HT1080 (cell line): ENCODE results near the gene HMBS. TPM values are rescaled to one million over a fixed set of nuclear protein-coding genes. Genes with fewer than 3 reads are reported as not detected.
"Not testable (repeated sequence)": the region's sequence is repeated elsewhere in the genome, so short reads cannot be mapped to it uniquely, and the experiment has no call there.

Experiments
- DNase-seq: peaks from one replicate; pipeline ENCODE4 v3.0.0-alpha.2; 2015; ENCODE audit warnings: low read depth
- total RNA-seq: library from RNA; depleted of rRNA; stranded (reverse); fragments of >200 nt; shearing (Covaris generic); gene quantifications from 2 replicates; pipeline ENCODE4 v1.2.3, GENCODE V29; 2014; rRNA removed

Gene HMBS
- total RNA-seq, 1 experiment from 2014 or later = 9.3 TPM

- no peak for DNase-seq
These were observed 33.5 kb downstream of the HMBS start for GRCh38 chr11:119118227-119118626.

DNA sequence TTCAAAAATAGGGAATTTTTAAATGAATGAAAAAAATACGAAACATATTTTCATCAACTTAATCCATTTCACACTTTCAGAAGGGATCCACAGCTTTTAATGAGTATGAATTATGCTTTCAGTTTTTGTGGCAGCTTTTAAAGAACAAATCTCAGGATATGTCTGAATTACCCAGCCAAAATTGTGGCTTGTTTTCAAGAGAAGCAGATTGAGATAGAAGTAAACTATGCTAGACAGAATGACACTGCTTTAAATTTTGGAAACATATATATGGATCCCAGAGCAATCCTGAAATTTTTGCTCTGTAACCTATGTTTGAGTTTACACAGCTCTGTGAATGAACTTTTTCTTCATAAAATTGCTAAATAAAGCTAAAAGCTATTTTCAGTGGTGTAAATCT, 34.3 kb downstream of the HMBS start:
- DNase-seq = no peak

- peak; percentile 39 for DNase-seq
These were observed 35.9 kb downstream of the HMBS start for GRCh38 chr11:119120639-119121007.

GRCh38 chr11:119121008-119121810, 36.5 kb downstream of the HMBS start, which contains the start of gene HINFP:
Gene HINFP (plus strand): TSS chr11:119121580. CDS start chr11:119126945, 5,365 bp downstream.
- DNase-seq = peak; percentile 99

GRCh38 chr11:119121811-119122124, 37.1 kb downstream of the HMBS start:
- DNase-seq = no peak

DNA sequence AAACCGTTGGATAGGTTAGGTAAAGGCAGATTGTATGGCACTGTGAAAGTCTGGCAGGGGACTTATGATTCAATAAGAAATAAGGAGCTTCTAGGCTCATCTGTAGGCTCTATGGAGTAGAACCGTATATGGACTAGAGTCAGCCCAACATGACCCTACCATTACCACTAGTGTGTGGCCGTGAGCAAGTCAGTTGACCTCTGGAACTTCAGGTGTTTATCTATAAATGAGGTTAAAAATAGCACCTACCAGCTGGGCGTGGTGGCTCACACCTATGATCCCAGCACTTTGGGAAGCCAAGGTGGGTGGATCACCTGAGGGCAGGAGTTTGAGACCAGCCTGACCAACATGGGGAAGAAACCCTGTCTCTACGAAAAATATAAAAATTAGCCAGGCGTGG, 41.1 kb downstream of the HMBS start:
- no peak for DNase-seq

DNA sequence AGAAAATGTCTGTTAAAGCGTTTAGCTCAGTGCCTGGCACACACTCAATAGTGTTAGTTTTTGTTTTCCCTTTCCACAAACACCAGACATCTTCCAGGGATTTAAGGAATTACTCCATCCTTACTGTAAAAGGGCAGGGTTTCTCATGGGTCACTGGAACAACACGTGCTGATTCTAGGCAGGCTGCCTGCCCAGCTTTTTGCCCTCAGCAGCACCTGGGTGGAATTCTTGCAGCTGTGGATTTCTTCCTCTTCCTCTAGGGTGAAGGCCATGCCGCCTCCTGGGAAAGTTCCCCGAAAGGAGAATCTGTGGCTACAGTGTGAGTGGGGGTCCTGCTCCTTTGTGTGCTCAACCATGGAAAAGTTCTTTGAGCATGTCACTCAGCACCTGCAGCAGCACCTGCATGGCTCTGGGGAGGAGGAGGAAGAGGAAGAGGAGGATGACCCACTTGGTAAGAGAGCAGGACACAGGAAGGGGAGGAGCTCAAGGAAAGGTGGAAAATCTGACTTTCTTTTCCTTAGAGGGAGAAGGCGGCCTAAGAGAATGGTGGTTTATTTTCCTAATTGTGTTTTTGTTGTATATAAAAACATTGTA, 42.1 kb downstream of the HMBS start:
- no peak for DNase-seq

GRCh38 chr11:119130662-119131061, 46.0 kb downstream of the HMBS start:
- peak; percentile 19 for DNase-seq

GRCh38 chr11:119134389-119134978, 49.8 kb downstream of the HMBS start:
- no peak for DNase-seq

DNA sequence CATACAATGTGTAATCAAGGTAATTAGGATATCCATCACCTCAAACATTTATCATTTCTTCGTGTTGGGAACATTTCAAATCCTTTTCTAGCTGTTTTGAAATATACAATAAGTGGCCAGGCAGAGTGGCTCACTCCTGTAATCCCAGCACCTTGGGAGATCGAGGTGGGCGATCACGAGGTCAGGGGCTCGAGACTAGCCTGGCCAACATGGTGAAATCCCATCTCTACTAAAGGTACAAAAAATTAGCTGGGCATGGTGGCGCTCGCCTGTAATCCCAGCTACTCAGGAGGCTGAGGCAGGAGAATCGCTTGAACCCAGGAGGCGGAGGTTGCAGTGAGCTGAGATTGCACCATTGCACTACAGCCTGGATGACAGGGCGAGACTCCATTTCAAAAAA, 54.6 kb downstream of the HMBS start:
- not testable (repeated sequence) for DNase-seq

Other genes with a start within 250 kb of the HMBS start
- not detected in 2 replicates for gene CXCR5, start 201.0 kb upstream of the HMBS start, total RNA-seq
- 22.5 and 24.8 TPM in 2 replicates for gene BCL9L, start 159.0 kb upstream of the HMBS start, total RNA-seq
- not detected in 2 replicates for gene UPK2, start 128.6 kb upstream of the HMBS start, total RNA-seq
- not detected in 2 replicates for gene FOXR1, start 113.1 kb upstream of the HMBS start, total RNA-seq
- 12.4 and 14.1 TPM in 2 replicates for gene CENATAC, start 86.7 kb upstream of the HMBS start, total RNA-seq
- gene RPS25, start 66.5 kb upstream of the HMBS start, total RNA-seq = 778 and 1,119 TPM in 2 replicates
- gene TRAPPC4, start 66.1 kb upstream of the HMBS start, total RNA-seq = 154 and 181 TPM in 2 replicates
- gene SLC37A4, start 54.0 kb upstream of the HMBS start, total RNA-seq = 26.6 and 32.1 TPM in 2 replicates
- gene HYOU1, start 27.7 kb upstream of the HMBS start, total RNA-seq = 123 and 139 TPM in 2 replicates
- gene VPS11, start 17.1 kb upstream of the HMBS start, total RNA-seq = 24.9 and 29.0 TPM in 2 replicates
- 35.0 and 46.0 TPM in 2 replicates for gene DPAGT1, start 17.0 kb downstream of the HMBS start, total RNA-seq
- gene C2CD2L, start 22.5 kb downstream of the HMBS start, total RNA-seq = 17.2 and 17.8 TPM in 2 replicates
- gene HINFP, start 36.7 kb downstream of the HMBS start, total RNA-seq = 17.9 and 18.2 TPM in 2 replicates
- not detected in 2 replicates for gene ABCG4, start 64.2 kb downstream of the HMBS start, total RNA-seq
- 11.0 and 11.3 TPM in 2 replicates for gene NLRX1, start 83.8 kb downstream of the HMBS start, total RNA-seq
- not detected in 2 replicates for gene NHERF4, start 100.6 kb downstream of the HMBS start, total RNA-seq
- gene CBL, start 121.5 kb downstream of the HMBS start, total RNA-seq = 9.3 and 12.0 TPM in 2 replicates
- 365 and 377 TPM in 2 replicates for gene MCAM, start 232.2 kb downstream of the HMBS start, total RNA-seq
- 7.6 and 12.1 TPM in 2 replicates for gene RNF26, start 249.6 kb downstream of the HMBS start, total RNA-seq